Measurements from ENCODE around the gene ZNF275. TPM values are rescaled to one million over a fixed set of nuclear protein-coding genes. Genes with fewer than 3 reads are reported as not detected.

Gene ZNF275
- polyA plus RNA-seq, 1 donor from 2014 or later = 4.9 TPM

- H3K27me3 Mint-ChIP-seq = no peaks in the 10 kb centered on the region
- no peaks in the 10 kb centered on the region for H3K9me3 Mint-ChIP-seq
- H3K27ac Mint-ChIP-seq = peak overlapping the region; percentile 47 to 86 (median 59)
- peaks cover 3% of the 10 kb centered on the region for H3K36me3 Mint-ChIP-seq
- peak overlapping the region; percentile 81 to 95 (median 85) for H3K4me3 Mint-ChIP-seq
- peaks cover 18 to 34% (median 33%) of the 10 kb centered on the region in 3 donors for H3K4me1 Mint-ChIP-seq
Observed at GRCh38 chrX:153336121-153336894, 2.4 kb downstream of the ZNF275 start.

- H3K9me3 Mint-ChIP-seq = no peaks in the 10 kb centered on the region
- peaks cover 5% of the 10 kb centered on the region for H3K36me3 Mint-ChIP-seq
- peak overlapping the region in 2 of 4 donors; percentile 10 to 81 for H3K4me3 Mint-ChIP-seq
- no peaks in the 10 kb centered on the region for H3K27me3 Mint-ChIP-seq
- no peak overlapping the region for H3K27ac Mint-ChIP-seq
- peaks cover 18 to 41% (median 36%) of the 10 kb centered on the region in 3 donors for H3K4me1 Mint-ChIP-seq
Observed at GRCh38 chrX:153336988-153337387, 3.0 kb downstream of the ZNF275 start.

GRCh38 chrX:153338836-153339235 is 4.9 kb downstream of the ZNF275 start:
- no peaks in the 10 kb centered on the region for H3K27me3 Mint-ChIP-seq
- no peak overlapping the region for H3K27ac Mint-ChIP-seq
- peaks cover 5% of the 10 kb centered on the region for H3K36me3 Mint-ChIP-seq
- H3K9me3 Mint-ChIP-seq = no peaks in the 10 kb centered on the region
- H3K4me1 Mint-ChIP-seq = peaks cover 15 to 46% (median 35%) of the 10 kb centered on the region in 3 donors
- H3K4me3 Mint-ChIP-seq = no peak overlapping the region

- H3K27ac Mint-ChIP-seq = no peak overlapping the region
- no peak overlapping the region for H3K4me3 Mint-ChIP-seq
- H3K36me3 Mint-ChIP-seq = peaks cover 5% of the 10 kb centered on the region
- H3K4me1 Mint-ChIP-seq = peaks cover 15 to 48% (median 37%) of the 10 kb centered on the region in 3 donors
- H3K9me3 Mint-ChIP-seq = no peaks in the 10 kb centered on the region
- H3K27me3 Mint-ChIP-seq = no peaks in the 10 kb centered on the region
Observed at GRCh38 chrX:153339662-153340061, 5.7 kb downstream of the ZNF275 start.

GRCh38 chrX:153340111-153340510 is 6.2 kb downstream of the ZNF275 start:
- Mint-ChIP-seq H3K4me3 (no peak overlapping the region), H3K36me3 (peaks cover 5% of the 10 kb centered on the region), H3K9me3 (no peaks in the 10 kb centered on the region), H3K4me1 (peaks cover 14 to 46% (median 37%) of the 10 kb centered on the region in 3 donors), H3K27me3 (no peaks in the 10 kb centered on the region), H3K27ac (no peak overlapping the region)

- H3K36me3 Mint-ChIP-seq = peaks cover 10% of the 10 kb centered on the region
- peak overlapping the region in 1 of 4 donors; percentile 49 for H3K4me3 Mint-ChIP-seq
- no peaks in the 10 kb centered on the region for H3K9me3 Mint-ChIP-seq
- H3K27me3 Mint-ChIP-seq = no peaks in the 10 kb centered on the region
- peaks cover 0 to 27% (median 21%) of the 10 kb centered on the region in 3 donors for H3K4me1 Mint-ChIP-seq
- H3K27ac Mint-ChIP-seq = no peak overlapping the region
Observed at GRCh38 chrX:153342762-153343558, 9.0 kb downstream of the ZNF275 start.

GRCh38 chrX:153343674-153344073 is 9.7 kb downstream of the ZNF275 start:
- Mint-ChIP-seq H3K9me3 (no peaks in the 10 kb centered on the region), H3K36me3 (peaks cover 14% of the 10 kb centered on the region), H3K27me3 (no peaks in the 10 kb centered on the region), H3K4me1 (peaks cover 0 to 23% (median 14%) of the 10 kb centered on the region in 3 donors), H3K4me3 (peak overlapping the region in 1 of 4 donors; percentile 38), H3K27ac (peak overlapping the region in 1 of 3 donors; percentile 28)

- Mint-ChIP-seq H3K4me3 (no peak overlapping the region), H3K36me3 (peaks cover 12% of the 10 kb centered on the region), H3K9me3 (peaks cover 0 to 2% (median 0%) of the 10 kb centered on the region in 3 donors), H3K4me1 (peaks cover 3 to 6% (median 5%) of the 10 kb centered on the region in 3 donors), H3K27ac (no peak overlapping the region), H3K27me3 (no peaks in the 10 kb centered on the region)
Observed at GRCh38 chrX:153347530-153347929, 13.6 kb downstream of the ZNF275 start.

- peaks cover 0 to 2% (median 0%) of the 10 kb centered on the region in 3 donors for H3K9me3 Mint-ChIP-seq
- H3K27me3 Mint-ChIP-seq = no peaks in the 10 kb centered on the region
- H3K4me3 Mint-ChIP-seq = no peak overlapping the region
- peaks cover 5 to 6% (median 5%) of the 10 kb centered on the region in 3 donors for H3K4me1 Mint-ChIP-seq
- no peak overlapping the region for H3K27ac Mint-ChIP-seq
- H3K36me3 Mint-ChIP-seq = peaks cover 12% of the 10 kb centered on the region
Observed at GRCh38 chrX:153348421-153348820, 14.5 kb downstream of the ZNF275 start.

GRCh38 chrX:153349952-153350351 is 16.0 kb downstream of the ZNF275 start:
- Mint-ChIP-seq H3K27me3 (no peaks in the 10 kb centered on the region), H3K9me3 (peaks cover 0 to 2% (median 0%) of the 10 kb centered on the region in 3 donors), H3K27ac (no peak overlapping the region), H3K36me3 (peaks cover 12% of the 10 kb centered on the region), H3K4me3 (peak overlapping the region in 1 of 4 donors; percentile 12), H3K4me1 (peaks cover 0 to 5% (median 5%) of the 10 kb centered on the region in 3 donors)

- Mint-ChIP-seq H3K4me3 (no peak overlapping the region), H3K4me1 (peaks cover 0 to 5% (median 5%) of the 10 kb centered on the region in 3 donors), H3K9me3 (peaks cover 0 to 3% (median 2%) of the 10 kb centered on the region in 3 donors), H3K27ac (peak overlapping the region in 1 of 3 donors; percentile 67), H3K36me3 (peaks cover 9% of the 10 kb centered on the region), H3K27me3 (no peaks in the 10 kb centered on the region)
Observed at GRCh38 chrX:153351981-153352380, 18.0 kb downstream of the ZNF275 start.

- H3K36me3 Mint-ChIP-seq = peaks cover 8% of the 10 kb centered on the region
- peaks cover 0 to 3% (median 2%) of the 10 kb centered on the region in 3 donors for H3K9me3 Mint-ChIP-seq
- H3K27me3 Mint-ChIP-seq = no peaks in the 10 kb centered on the region
- H3K27ac Mint-ChIP-seq = peak overlapping the region in 1 of 3 donors; percentile 15
- H3K4me3 Mint-ChIP-seq = no peak overlapping the region
- peaks cover 0 to 5% (median 5%) of the 10 kb centered on the region in 3 donors for H3K4me1 Mint-ChIP-seq
Observed at GRCh38 chrX:153352858-153353257, 18.9 kb downstream of the ZNF275 start.

GRCh38 chrX:153353416-153353815 is 19.5 kb downstream of the ZNF275 start:
- Mint-ChIP-seq H3K27ac (no peak overlapping the region), H3K36me3 (peaks cover 5% of the 10 kb centered on the region), H3K27me3 (no peaks in the 10 kb centered on the region), H3K9me3 (peaks cover 0 to 5% (median 2%) of the 10 kb centered on the region in 3 donors), H3K4me1 (peaks cover 0 to 5% (median 5%) of the 10 kb centered on the region in 3 donors), H3K4me3 (no peak overlapping the region)

GRCh38 chrX:153357877-153358276 is 23.9 kb downstream of the ZNF275 start:
- Mint-ChIP-seq H3K36me3 (no peaks in the 10 kb centered on the region), H3K4me3 (no peak overlapping the region), H3K9me3 (peaks cover 1 to 11% (median 11%) of the 10 kb centered on the region in 3 donors), H3K4me1 (no peaks in the 10 kb centered on the region), H3K27ac (peak overlapping the region in 1 of 3 donors; percentile 16), H3K27me3 (no peaks in the 10 kb centered on the region)

Data from IgD-negative memory B cell (primary cell).